Ammon's horn (tissue), 1 donor: Measurements from ENCODE around the gene DYNC1H1.
"Not testable (repeated sequence)": the region's sequence is repeated elsewhere in the genome, so short reads cannot be mapped to it uniquely, and the experiment has no call there.

Experiments used
- DNase-seq: peaks from one replicate; pipeline ENCODE4 v3.0.0-alpha.2; 2016; ENCODE audit warnings: low spot score

DYNC1H1 gene

GRCh38 chr14:102064590-102064989, 100.2 kb downstream of the DYNC1H1 start:
- DNase-seq = not testable (repeated sequence)

GRCh38 chr14:102066041-102066451, 101.7 kb downstream of the DYNC1H1 start:
- DNase-seq = no peak

- no peak for DNase-seq
These were observed 107.1 kb downstream of the DYNC1H1 start for GRCh38 chr14:102071283-102071998.

- no peak for DNase-seq
These were observed 110.1 kb downstream of the DYNC1H1 start for GRCh38 chr14:102074415-102074964.

GRCh38 chr14:102075155-102075554, 110.8 kb downstream of the DYNC1H1 start:
- DNase-seq = no peak

- no peak for DNase-seq
These were observed 113.0 kb downstream of the DYNC1H1 start for GRCh38 chr14:102077382-102077709.

- not testable (repeated sequence) for DNase-seq
These were observed 114.0 kb downstream of the DYNC1H1 start for GRCh38 chr14:102078361-102078791.

GRCh38 chr14:102078831-102079699, 114.7 kb downstream of the DYNC1H1 start:
- DNase-seq = no peak

- DNase-seq = no peak
These were observed 115.3 kb downstream of the DYNC1H1 start for GRCh38 chr14:102079700-102079979.

GRCh38 chr14:102080183-102081080, 116.1 kb downstream of the DYNC1H1 start:
- no peak for DNase-seq

- no peak for DNase-seq
These were observed 117.1 kb downstream of the DYNC1H1 start for GRCh38 chr14:102081231-102082080.

GRCh38 chr14:102084522-102084921, 120.1 kb downstream of the DYNC1H1 start:
- DNase-seq = not testable (repeated sequence)

GRCh38 chr14:102084931-102085330, 120.6 kb downstream of the DYNC1H1 start:
- DNase-seq = no peak

- DNase-seq = no peak
These were observed 121.1 kb downstream of the DYNC1H1 start for GRCh38 chr14:102085488-102085887.

GRCh38 chr14:102085948-102086708, 121.8 kb downstream of the DYNC1H1 start:
- peak; percentile 54 for DNase-seq

- DNase-seq = no peak
These were observed 122.3 kb downstream of the DYNC1H1 start for GRCh38 chr14:102086709-102086971.

- DNase-seq = peak; percentile 92
These were observed 122.8 kb downstream of the DYNC1H1 start, which contains the start of gene HSP90AA1 for GRCh38 chr14:102086972-102087761. TSS of gene HSP90AA1 (minus strand) at chr14:102087044. CDS start at chr14:102086378, 666 bp downstream.

- no peak for DNase-seq
These were observed 123.3 kb downstream of the DYNC1H1 start for GRCh38 chr14:102087762-102088011.

- DNase-seq = peak; percentile 57
These were observed 123.8 kb downstream of the DYNC1H1 start for GRCh38 chr14:102088012-102088792.
